ENCODE data around the gene TDRD5. TPM values are rescaled to one million over a fixed set of nuclear protein-coding genes. Genes with fewer than 3 reads are reported as not detected.

Gene TDRD5
- total RNA-seq, 1 donor from 2014 or later: not detected

DNA sequence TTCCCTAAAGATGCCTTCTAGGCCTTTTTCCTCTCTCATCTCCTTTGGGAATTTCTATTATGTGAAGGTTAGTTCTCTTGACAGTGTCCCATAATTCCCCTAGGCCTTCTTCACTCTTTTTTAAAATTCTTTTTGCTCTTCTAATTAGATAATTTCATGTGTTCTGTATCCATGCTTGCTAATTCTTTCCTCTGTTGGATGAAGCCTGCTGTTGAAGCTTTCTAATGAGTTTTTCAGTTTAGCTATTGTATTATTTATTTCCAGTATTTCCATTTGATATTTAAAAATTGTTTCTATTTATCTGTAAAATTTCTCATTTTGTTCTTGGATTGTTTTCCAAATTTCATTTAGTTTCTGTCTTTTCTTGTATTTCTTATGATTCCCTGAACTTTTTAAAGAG, 123.0 kb downstream of the TDRD5 start:
- Mint-ChIP-seq H3K9me3 (peaks cover 54% of the 10 kb centered on the region), H3K27me3 (peaks cover 10% of the 10 kb centered on the region), H3K4me3 (no peak overlapping the region), H3K27ac (no peak overlapping the region), H3K36me3 (ENCODE audit: low read depth) (no peaks in the 10 kb centered on the region), H3K4me1 (peaks cover 3% of the 10 kb centered on the region)
- DNase-seq (no peak), ATAC-seq (ENCODE audit: low read depth) (no peak)
- ChIA-PET POLR2A (no interaction called here), CTCF (no interaction called here)
- intact Hi-C loops (cut with micrococcal nuclease): no loop called here
- TF ChIP-seq, protein P1, sequence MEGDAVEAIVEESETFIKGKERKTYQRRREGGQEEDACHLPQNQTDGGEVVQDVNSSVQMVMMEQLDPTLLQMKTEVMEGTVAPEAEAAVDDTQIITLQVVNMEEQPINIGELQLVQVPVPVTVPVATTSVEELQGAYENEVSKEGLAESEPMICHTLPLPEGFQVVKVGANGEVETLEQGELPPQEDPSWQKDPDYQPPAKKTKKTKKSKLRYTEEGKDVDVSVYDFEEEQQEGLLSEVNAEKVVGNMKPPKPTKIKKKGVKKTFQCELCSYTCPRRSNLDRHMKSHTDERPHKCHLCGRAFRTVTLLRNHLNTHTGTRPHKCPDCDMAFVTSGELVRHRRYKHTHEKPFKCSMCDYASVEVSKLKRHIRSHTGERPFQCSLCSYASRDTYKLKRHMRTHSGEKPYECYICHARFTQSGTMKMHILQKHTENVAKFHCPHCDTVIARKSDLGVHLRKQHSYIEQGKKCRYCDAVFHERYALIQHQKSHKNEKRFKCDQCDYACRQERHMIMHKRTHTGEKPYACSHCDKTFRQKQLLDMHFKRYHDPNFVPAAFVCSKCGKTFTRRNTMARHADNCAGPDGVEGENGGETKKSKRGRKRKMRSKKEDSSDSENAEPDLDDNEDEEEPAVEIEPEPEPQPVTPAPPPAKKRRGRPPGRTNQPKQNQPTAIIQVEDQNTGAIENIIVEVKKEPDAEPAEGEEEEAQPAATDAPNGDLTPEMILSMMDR (IDR thresholded peaks at IDR 0.05): no peak

- CTCF ChIA-PET: interaction anchor here (1.0 kb wide), 1 partner anchor 13 kb away, joined by 3 read pairs; no protein-coding TSS in a partner anchor
- POLR2A ChIA-PET: no interaction called here
- no peak for ATAC-seq (ENCODE audit: low read depth)
These were observed 127.6 kb downstream of the TDRD5 start for GRCh38 chr1:179719272-179719671.

GRCh38 chr1:179728271-179728670, 136.6 kb downstream of the TDRD5 start:
- Mint-ChIP-seq H3K4me3 (no peak overlapping the region), H3K27ac (no peak overlapping the region), H3K36me3 (ENCODE audit: low read depth) (no peaks in the 10 kb centered on the region), H3K27me3 (peaks cover 14% of the 10 kb centered on the region), H3K4me1 (no peaks in the 10 kb centered on the region), H3K9me3 (no peaks in the 10 kb centered on the region)
- CTCF ChIA-PET: interaction anchor here (1.1 kb wide), 1 partner anchor 22 kb away, joined by 3 read pairs; no protein-coding TSS in a partner anchor
- no peak for ATAC-seq (ENCODE audit: low read depth)
- intact Hi-C loops (cut with micrococcal nuclease): no loop called here
- POLR2A ChIA-PET: no interaction called here
- TF ChIP-seq, protein P1 (IDR thresholded peaks at IDR 0.05): no peak
- no peak for DNase-seq

More at GRCh38 chr1:179719272-179719671, 127.6 kb downstream of the TDRD5 start:
- Mint-ChIP-seq H3K27ac (no peak overlapping the region), H3K36me3 (ENCODE audit: low read depth) (no peaks in the 10 kb centered on the region), H3K9me3 (peaks cover 54% of the 10 kb centered on the region), H3K4me3 (no peak overlapping the region), H3K27me3 (no peaks in the 10 kb centered on the region), H3K4me1 (no peaks in the 10 kb centered on the region)
- TF ChIP-seq, protein P1 (IDR thresholded peaks at IDR 0.05): no peak
- no peak for DNase-seq
- intact Hi-C loops (cut with micrococcal nuclease): no loop called here

GRCh38 chr1:179729881-179730280, 138.2 kb downstream of the TDRD5 start:
- intact Hi-C loops (cut with micrococcal nuclease): no loop called here
- CTCF ChIA-PET: no interaction called here
- Mint-ChIP-seq H3K9me3 (no peaks in the 10 kb centered on the region), H3K4me3 (no peak overlapping the region), H3K4me1 (no peaks in the 10 kb centered on the region), H3K27ac (no peak overlapping the region), H3K36me3 (ENCODE audit: low read depth) (no peaks in the 10 kb centered on the region), H3K27me3 (peaks cover 21% of the 10 kb centered on the region)
- DNase-seq (no peak), ATAC-seq (ENCODE audit: low read depth) (no peak)
- POLR2A ChIA-PET: no interaction called here
- TF ChIP-seq, protein P1 (IDR thresholded peaks at IDR 0.05): no peak

DNA sequence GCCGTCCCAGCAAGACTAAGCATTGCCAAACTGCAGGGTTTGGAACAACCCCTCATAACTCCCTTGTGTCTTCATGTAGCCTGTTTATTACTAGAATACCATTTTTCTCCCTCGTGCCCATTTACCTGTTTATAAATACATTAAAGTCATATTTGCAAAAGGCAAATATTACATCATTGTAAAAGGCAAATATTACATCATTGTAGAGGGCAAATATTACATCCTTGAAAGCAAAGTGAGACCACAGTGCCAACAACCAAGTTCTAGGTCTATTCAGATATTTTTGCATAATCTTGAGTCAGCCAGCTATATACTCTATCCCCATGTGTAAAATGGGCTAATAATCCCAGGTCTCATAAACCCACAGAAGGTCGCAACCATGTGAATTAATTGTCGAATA, 140.0 kb downstream of the TDRD5 start:
- H3K27me3 Mint-ChIP-seq: peaks cover 28% of the 10 kb centered on the region
- H3K4me3 Mint-ChIP-seq: no peak overlapping the region
- no peak overlapping the region for H3K27ac Mint-ChIP-seq
- DNase-seq (no peak), ATAC-seq (ENCODE audit: low read depth) (no peak)
- CTCF ChIA-PET: no interaction called here
- no peaks in the 10 kb centered on the region for H3K36me3 Mint-ChIP-seq (ENCODE audit: low read depth)
- H3K9me3 Mint-ChIP-seq: no peaks in the 10 kb centered on the region
- no peaks in the 10 kb centered on the region for H3K4me1 Mint-ChIP-seq
- POLR2A ChIA-PET: no interaction called here
- TF ChIP-seq, protein P1 (IDR thresholded peaks at IDR 0.05): no peak
- intact Hi-C loops (cut with micrococcal nuclease): no loop called here

Other genes with a start within 250 kb of the TDRD5 start
- gene AXDND1, start 225.9 kb upstream of the TDRD5 start, total RNA-seq: 0.61 and 0.75 TPM in 2 replicates
- not detected in 2 replicates for gene NPHS2, start 15.9 kb upstream of the TDRD5 start, total RNA-seq
- gene FAM163A, start 151.5 kb downstream of the TDRD5 start, total RNA-seq: not detected in 2 replicates

Measured in activated B cell treated with CpG ODN at 0.5 μM for 24 hours (primary cell).